GM18858 (cell line): ENCODE results near the gene RUFY4.
"Not testable (repeated sequence)": the region's sequence is repeated elsewhere in the genome, so short reads cannot be mapped to it uniquely, and the experiment has no call there.

ENCODE experiments used
- ATAC-seq: cut with Tn5 transposase; IDR thresholded peaks from one replicate; pipeline ENCODE4 v1.9.1; 2021; ENCODE audit not compliant: unreplicated experiment

The RUFY4 gene

GRCh38 chr2:218030409-218031195 lies 38.5 kb upstream of the RUFY4 start:
- ATAC-seq = no peak

GRCh38 chr2:218031261-218031660 lies 37.8 kb upstream of the RUFY4 start:
- no peak for ATAC-seq

GRCh38 chr2:218031771-218032257 lies 37.2 kb upstream of the RUFY4 start:
- ATAC-seq = no peak

- ATAC-seq = no peak
Measured at GRCh38 chr2:218032336-218033171, 36.5 kb upstream of the RUFY4 start.

- no peak for ATAC-seq
Measured at GRCh38 chr2:218033208-218033589, 35.9 kb upstream of the RUFY4 start.

- ATAC-seq = no peak
Measured at GRCh38 chr2:218033590-218034496, 35.2 kb upstream of the RUFY4 start.

GRCh38 chr2:218034497-218035213 lies 34.4 kb upstream of the RUFY4 start:
- peak; percentile 79 for ATAC-seq

GRCh38 chr2:218035463-218036100 lies 33.5 kb upstream of the RUFY4 start:
- ATAC-seq = no peak

GRCh38 chr2:218036371-218036770 lies 32.7 kb upstream of the RUFY4 start:
- no peak for ATAC-seq

- ATAC-seq = no peak
Measured at GRCh38 chr2:218039171-218039570, 29.9 kb upstream of the RUFY4 start.

GRCh38 chr2:218040883-218041282 lies 28.2 kb upstream of the RUFY4 start:
- no peak for ATAC-seq

- no peak for ATAC-seq
Measured at GRCh38 chr2:218041302-218042168, 27.5 kb upstream of the RUFY4 start.

- ATAC-seq = no peak
Measured at GRCh38 chr2:218043100-218043499, 26.0 kb upstream of the RUFY4 start.

- ATAC-seq = no peak
Measured at GRCh38 chr2:218043701-218044109, 25.3 kb upstream of the RUFY4 start.

- ATAC-seq = not testable (repeated sequence)
Measured at GRCh38 chr2:218044599-218044998, 24.5 kb upstream of the RUFY4 start.

GRCh38 chr2:218046238-218046637 lies 22.8 kb upstream of the RUFY4 start:
- ATAC-seq = peak; percentile 72

- no peak for ATAC-seq
Measured at GRCh38 chr2:218047536-218048225, 21.4 kb upstream of the RUFY4 start.

GRCh38 chr2:218051903-218052302 lies 17.1 kb upstream of the RUFY4 start:
- ATAC-seq = no peak
